ENCODE measurements around the gene U2AF1L4. TPM values are rescaled to one million over a fixed set of nuclear protein-coding genes. Genes with fewer than 3 reads are reported as not detected.

Gene U2AF1L4
- total RNA-seq, 4 donors from 2014 or later: 34.8 to 122 (median 44.9) TPM

GRCh38 chr19:35782589-35782988 lies 37.4 kb upstream of the U2AF1L4 start:
- Histone ChIP-seq H3K9me3 (no peaks in the 10 kb centered on the region), H3K36me3 (no peaks in the 10 kb centered on the region), H3K4me1 (no peaks in the 10 kb centered on the region), H3K27me3 (no peaks in the 10 kb centered on the region), H3K4me3 (no peak overlapping the region), H3K27ac (no peak overlapping the region)
- no peak for DNase-seq
- no peak for TF ChIP-seq CTCF (IDR thresholded peaks at IDR 0.05)
- TF ChIP-seq EP300 (IDR thresholded peaks at IDR 0.05; ENCODE audit: low read depth): no peak
- TF ChIP-seq POLR2A (IDR thresholded peaks at IDR 0.05): no peak
- no peak for TF ChIP-seq POLR2AphosphoS5 (IDR thresholded peaks at IDR 0.05)
- intact Hi-C loops (cut with DNase I; ENCODE audit: low total_unique reads) (no loop called here), in situ Hi-C loops (cut with MboI; ENCODE audit: low pct_ligation_motif_present in 1 of 4, low pct_unique_long_range_greater_than_20kb in 1 of 4, low sequenced_read_pairs in 3 of 4) (no loop called here)
- 92% methylated on average over 2 to 11 of the region's 12 CpGs for WGBS, 2 donors (ENCODE audit: low coverage in 1 of 2)

- in situ Hi-C loops (cut with MboI; ENCODE audit: low pct_ligation_motif_present in 1 of 4, low pct_unique_long_range_greater_than_20kb in 1 of 4, low sequenced_read_pairs in 3 of 4): no loop called here
- no peak for DNase-seq
- WGBS, 2 donors (ENCODE audit: low coverage in 1 of 2): 89% methylated on average over 9 of the region's 9 CpGs; no CpG with 5 or more reads in 1 of the 2 donors
These were observed 36.4 kb upstream of the U2AF1L4 start for GRCh38 chr19:35781650-35782049.

GRCh38 chr19:35780717-35781116 lies 35.5 kb upstream of the U2AF1L4 start:
- DNase-seq: no peak
- no peaks in the 10 kb centered on the region for H3K9me3 ChIP-seq
- no peaks in the 10 kb centered on the region for H3K27me3 ChIP-seq
- in situ Hi-C loops (cut with MboI; ENCODE audit: low pct_ligation_motif_present in 1 of 4, low pct_unique_long_range_greater_than_20kb in 1 of 4, low sequenced_read_pairs in 3 of 4) (no loop called here), intact Hi-C loops (cut with DNase I; ENCODE audit: low total_unique reads) (no loop called here)
- no peak overlapping the region for H3K4me3 ChIP-seq
- no peak overlapping the region for H3K27ac ChIP-seq
- H3K36me3 ChIP-seq: no peaks in the 10 kb centered on the region
- 93% methylated on average over 20 of the region's 20 CpGs; no CpG with 5 or more reads in 1 of the 2 donors for WGBS, 2 donors (ENCODE audit: low coverage in 1 of 2)
- H3K4me1 ChIP-seq: peaks cover 4 to 7% (median 6%) of the 10 kb centered on the region in 4 donors
- TF ChIP-seq CTCF (IDR thresholded peaks at IDR 0.05) (no peak), POLR2AphosphoS5 (IDR thresholded peaks at IDR 0.05) (no peak), EP300 (IDR thresholded peaks at IDR 0.05; ENCODE audit: low read depth) (no peak), POLR2A (IDR thresholded peaks at IDR 0.05) (no peak)

More at GRCh38 chr19:35781650-35782049, 36.4 kb upstream of the U2AF1L4 start:
- intact Hi-C loops (cut with DNase I; ENCODE audit: low total_unique reads): no loop called here
- TF ChIP-seq EP300 (IDR thresholded peaks at IDR 0.05; ENCODE audit: low read depth): no peak
- TF ChIP-seq POLR2A (IDR thresholded peaks at IDR 0.05): no peak
- TF ChIP-seq CTCF (IDR thresholded peaks at IDR 0.05): no peak
- TF ChIP-seq POLR2AphosphoS5 (IDR thresholded peaks at IDR 0.05): no peak
- Histone ChIP-seq H3K27me3 (no peaks in the 10 kb centered on the region), H3K4me1 (no peaks in the 10 kb centered on the region), H3K4me3 (no peak overlapping the region), H3K36me3 (no peaks in the 10 kb centered on the region), H3K27ac (no peak overlapping the region), H3K9me3 (no peaks in the 10 kb centered on the region)

GRCh38 chr19:35780058-35780457 lies 34.8 kb upstream of the U2AF1L4 start:
- no peaks in the 10 kb centered on the region for H3K36me3 ChIP-seq
- whole genome bisulfite sequencing, 2 donors (ENCODE audit: low coverage in 1 of 2): 94% methylated on average over 6 to 16 of the region's 16 CpGs
- no peaks in the 10 kb centered on the region for H3K27me3 ChIP-seq
- in situ Hi-C loops (cut with MboI; ENCODE audit: low pct_ligation_motif_present in 1 of 4, low pct_unique_long_range_greater_than_20kb in 1 of 4, low sequenced_read_pairs in 3 of 4) (no loop called here), intact Hi-C loops (cut with DNase I; ENCODE audit: low total_unique reads) (no loop called here)
- TF ChIP-seq POLR2A (IDR thresholded peaks at IDR 0.05): no peak
- TF ChIP-seq EP300 (IDR thresholded peaks at IDR 0.05; ENCODE audit: low read depth): no peak
- no peak for TF ChIP-seq POLR2AphosphoS5 (IDR thresholded peaks at IDR 0.05)
- TF ChIP-seq CTCF (IDR thresholded peaks at IDR 0.05): no peak
- H3K4me3 ChIP-seq: no peak overlapping the region
- DNase-seq: no peak
- peaks cover 4 to 8% (median 7%) of the 10 kb centered on the region in 4 donors for H3K4me1 ChIP-seq
- no peak overlapping the region for H3K27ac ChIP-seq
- H3K9me3 ChIP-seq: no peaks in the 10 kb centered on the region

All from transverse colon (tissue), 4 donors.